ENCODE data around the gene AMOTL2.

- TF ChIP-seq SIN3A (IDR thresholded peaks at IDR 0.05; ENCODE audit: low read depth, low read length) = no peak
- no peak for TF ChIP-seq NKRF (conservative IDR thresholded peaks at IDR 0.05)
- no peak for TF ChIP-seq ATF2 (IDR thresholded peaks at IDR 0.05; ENCODE audit: low read length)
- TF ChIP-seq CTCF (IDR thresholded peaks at IDR 0.05 in 2 of 3, conservative IDR thresholded peaks at IDR 0.05 in 1 of 3; ENCODE audit: control insufficient read depth in 2 of 3, extremely low read depth in 1 of 3, insufficient read depth in 1 of 3, low read depth in 3 of 3, low read length in 3 of 3) = no peak
- no peak for TF ChIP-seq BCL11A (IDR thresholded peaks at IDR 0.05; ENCODE audit: low read depth, low read length)
- TF ChIP-seq RBBP5 (conservative IDR thresholded peaks at IDR 0.05) = no peak
- no peak for TF ChIP-seq ZBTB33 (IDR thresholded peaks at IDR 0.05)
- no peak for TF ChIP-seq POLR2AphosphoS5 (IDR thresholded peaks at IDR 0.05; ENCODE audit: low read length)
- TF ChIP-seq RB1 (IDR thresholded peaks at IDR 0.05; ENCODE audit: borderline replicate concordance) = no peak
- no peak for TF ChIP-seq TBL1XR1 (IDR thresholded peaks at IDR 0.05; ENCODE audit: low read depth, low read length)
- TF ChIP-seq POLR2A (IDR thresholded peaks at IDR 0.05; ENCODE audit: low read depth, low read length) = no peak
- TF ChIP-seq SP1 (IDR thresholded peaks at IDR 0.05; ENCODE audit: low read depth, low read length) = no peak
- TF ChIP-seq ATF7 (IDR thresholded peaks at IDR 0.05; ENCODE audit: low read depth) = no peak
Observed at GRCh38 chr3:134356411-134357040, 17.7 kb downstream of the AMOTL2 start.
